IPS DF 19.7 (cell line): Measurements from ENCODE around the gene THBS3.
A peak's percentile ranks its signal among the peaks of the same experiment; 100 is the strongest.
"Not testable (repeated sequence)": the region's sequence is repeated elsewhere in the genome, so short reads cannot be mapped to it uniquely, and the experiment has no call there.

Experiments
- DNase-seq: peaks from one replicate; pipeline ENCODE4 v3.0.0-alpha.2; 2013; ENCODE audit warnings: low read depth, low spot score

Gene THBS3

GRCh38 chr1:155207806-155208540 is at the start of gene THBS3:
THBS3 (minus strand) TSS chr1:155207897; CDS start chr1:155207876, 21 bp downstream.
- no peak for DNase-seq

DNA sequence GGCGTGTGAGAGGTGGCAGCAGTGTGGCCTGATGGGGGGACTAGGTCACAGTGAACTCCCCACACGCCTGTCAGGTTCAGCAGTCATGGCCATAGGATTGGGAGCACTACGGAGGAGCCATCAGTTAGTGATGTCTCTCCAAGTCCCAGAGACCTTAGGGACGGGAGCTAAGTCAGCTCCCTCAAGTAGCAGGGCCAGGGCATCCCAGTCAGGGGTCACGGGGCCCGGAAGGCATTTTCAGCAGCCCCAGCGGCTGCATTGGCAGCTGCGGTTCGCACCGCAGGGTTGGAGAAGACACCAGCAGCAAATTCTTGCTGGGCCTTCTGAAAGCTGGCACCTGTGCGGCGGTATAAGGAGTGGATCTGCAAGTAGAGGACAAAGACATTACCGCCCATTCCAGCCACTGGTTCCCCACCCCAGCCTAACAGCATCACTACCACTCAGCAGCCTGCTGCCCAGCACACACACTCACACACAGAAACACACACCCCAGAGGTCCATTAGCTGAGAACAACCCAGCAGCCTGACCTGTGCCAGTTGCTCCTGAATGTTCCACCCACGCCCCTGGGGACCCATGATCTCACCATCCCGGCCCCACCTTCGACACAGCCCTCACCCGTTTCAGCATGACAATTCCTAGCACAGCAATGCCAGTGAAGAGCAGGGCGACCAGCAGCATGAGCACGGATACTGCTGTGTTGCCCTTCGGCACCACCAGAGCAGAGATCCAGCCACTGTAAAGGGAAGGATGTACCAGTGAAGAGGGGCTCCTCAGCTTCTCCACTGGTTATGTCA is 48.6 kb upstream of the THBS3 start:
- DNase-seq, result no peak

DNA sequence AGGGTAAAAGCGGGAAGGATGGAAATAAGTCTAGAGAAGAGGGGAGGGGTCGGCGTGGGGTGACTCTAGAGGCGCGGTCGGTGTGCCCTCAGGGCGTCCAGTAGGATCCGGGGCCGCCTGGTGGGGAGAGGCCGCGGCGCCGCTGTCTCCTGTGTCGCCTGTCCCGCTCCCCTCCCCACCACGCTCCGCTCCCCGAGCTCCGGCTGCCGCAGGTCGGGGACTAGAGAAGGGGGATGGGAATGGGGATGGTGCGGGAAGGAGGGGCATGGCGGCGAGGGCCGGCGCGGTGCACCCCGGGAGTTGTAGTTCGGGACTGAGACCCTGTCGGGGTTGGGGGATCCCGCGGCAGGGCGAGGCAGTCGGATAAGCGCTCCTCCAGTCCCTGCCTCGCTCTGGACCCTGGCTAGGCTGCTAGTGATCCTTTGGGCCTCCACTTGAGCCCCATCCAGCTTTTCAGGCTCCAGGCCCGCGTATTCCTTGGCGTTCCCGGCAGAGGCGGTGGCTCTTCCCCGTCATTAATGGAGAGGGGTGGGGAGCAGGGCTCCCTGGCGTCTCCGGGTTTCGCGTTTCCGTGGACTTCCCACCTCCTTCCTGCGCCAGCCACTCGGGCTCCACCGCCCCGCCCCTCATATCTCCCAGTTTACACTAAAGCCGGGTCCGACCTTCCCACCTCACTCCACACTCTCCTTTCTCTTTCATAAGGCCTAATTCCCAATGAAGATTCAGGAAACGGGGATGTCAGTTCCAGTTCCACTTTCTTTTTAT is 47.7 kb upstream of the THBS3 start, which contains the start of gene ENTREP3:
Gene ENTREP3 (minus strand): TSS at position 241 of the 765 bp plus-strand sequence. CDS start 606 bp downstream, outside the sequence.
- DNase-seq, result no peak

- no peak for DNase-seq
These were observed 47.1 kb upstream of the THBS3 start for GRCh38 chr1:155254714-155255242.

- no peak for DNase-seq
These were observed 46.6 kb upstream of the THBS3 start for GRCh38 chr1:155254228-155254713.

GRCh38 chr1:155253797-155254196 is 46.1 kb upstream of the THBS3 start:
- DNase-seq, result no peak

DNA sequence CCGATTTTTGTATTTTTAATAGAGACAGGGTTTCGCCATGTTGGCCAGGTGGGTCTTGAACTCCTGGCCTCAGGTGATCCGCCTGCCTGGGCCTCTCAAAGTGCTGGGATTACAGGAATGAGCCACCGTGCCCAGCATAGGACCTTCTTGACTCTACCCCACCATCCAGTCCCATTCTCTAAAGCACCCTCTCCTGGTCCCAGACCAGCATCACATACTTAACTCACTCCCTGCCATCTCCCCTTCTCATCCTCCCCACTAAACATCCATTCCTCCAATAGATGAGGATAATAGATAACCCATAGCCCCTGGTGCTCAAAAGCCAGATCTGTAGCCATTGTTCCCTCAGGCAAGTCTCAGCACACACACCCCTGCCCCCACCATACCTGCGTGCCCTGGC is 45.5 kb upstream of the THBS3 start:
- DNase-seq, result no peak

- DNase-seq, result no peak
These were observed 43.9 kb upstream of the THBS3 start for GRCh38 chr1:155251566-155251965.

GRCh38 chr1:155250633-155251449 is 43.1 kb upstream of the THBS3 start:
- no peak for DNase-seq

DNA sequence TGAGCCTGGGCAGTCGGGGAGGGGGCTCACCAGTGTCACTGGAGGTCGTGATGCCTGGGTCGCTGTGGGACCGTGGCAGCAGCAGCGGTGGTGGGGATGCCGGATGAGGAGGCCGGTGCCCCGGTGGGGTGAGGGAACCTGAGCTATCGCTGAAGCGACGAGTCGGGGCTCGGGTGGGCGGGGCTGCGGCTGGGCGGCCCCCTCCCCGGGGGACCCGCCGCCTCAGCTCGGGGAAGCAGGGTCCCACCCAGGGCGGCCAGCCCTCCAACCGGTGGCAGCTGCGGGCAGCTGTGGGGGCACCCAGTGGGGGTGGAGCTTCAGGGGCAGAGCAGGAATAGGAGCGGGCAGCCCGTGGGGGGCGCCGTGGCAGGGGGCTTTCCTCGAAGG is 42.5 kb upstream of the THBS3 start:
- no peak for DNase-seq

GRCh38 chr1:155247667-155248553 is 40.2 kb upstream of the THBS3 start:
- DNase-seq, result no peak

- not testable (repeated sequence) for DNase-seq
These were observed 39.1 kb upstream of the THBS3 start for GRCh38 chr1:155246796-155247195.

GRCh38 chr1:155245163-155245524 is 37.4 kb upstream of the THBS3 start:
- DNase-seq, result no peak

GRCh38 chr1:155244368-155245162 is 36.9 kb upstream of the THBS3 start:
- peak; percentile 96 for DNase-seq

DNA sequence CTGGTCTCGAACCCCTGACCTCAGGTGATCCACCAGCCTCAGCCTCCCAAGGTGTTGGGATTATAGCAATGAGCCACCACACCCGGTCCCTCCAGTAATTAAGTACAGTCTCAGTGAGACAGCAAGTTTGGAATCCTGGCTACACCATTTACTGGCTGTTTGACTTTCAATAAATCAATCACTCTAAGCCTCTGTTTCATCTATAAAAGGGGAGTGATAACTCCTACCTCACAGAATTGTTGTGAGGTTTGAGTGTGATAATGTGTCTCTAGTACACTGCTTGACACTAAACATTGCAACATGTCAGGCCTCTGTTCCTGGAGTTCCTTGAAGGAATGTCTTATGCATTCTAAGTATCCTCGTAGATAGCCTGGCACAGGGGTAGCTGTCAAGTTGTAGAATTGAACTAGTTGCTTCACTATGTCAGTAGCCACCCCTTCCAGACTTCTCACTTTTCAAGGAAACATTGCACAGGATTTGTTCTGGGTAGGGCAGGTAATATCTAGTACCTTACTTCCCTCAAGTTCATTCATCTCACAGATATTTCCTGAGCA is 35.2 kb upstream of the THBS3 start:
- no peak for DNase-seq

GRCh38 chr1:155241841-155242264 is 34.2 kb upstream of the THBS3 start:
- no peak for DNase-seq

- DNase-seq, result no peak
These were observed 33.5 kb upstream of the THBS3 start for GRCh38 chr1:155241069-155241679.

DNA sequence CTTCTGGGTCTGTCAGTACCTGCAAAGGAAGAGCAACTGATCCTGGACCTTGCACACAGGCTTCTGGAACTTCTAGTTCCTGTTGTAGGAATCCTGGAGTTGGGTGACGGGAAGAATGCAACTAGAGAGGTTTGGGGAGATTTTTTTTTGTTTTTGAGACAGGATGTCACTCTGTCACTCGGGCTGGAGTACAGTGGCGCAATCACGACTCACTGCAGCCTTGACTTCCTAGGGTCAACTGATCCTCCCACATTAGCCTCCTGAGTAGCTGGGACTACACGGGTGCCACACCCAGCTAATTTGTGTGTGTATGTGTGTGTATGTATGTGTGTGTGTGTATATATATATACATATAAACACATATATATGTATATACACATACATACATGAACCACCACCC is 28.8 kb upstream of the THBS3 start:
- no peak for DNase-seq
